HCT116 (cell line): ENCODE results near the gene DRAP1.

Experiments used
- CTCF ChIP-seq, 3 experiments: fragments of 200-600 bp in 1 of 3; sonication (generic) in 1 of 3; IDR thresholded peaks in 2 of 3; conservative IDR thresholded peaks in 1 of 3; 2 replicates each; pipeline ENCODE4 v1.5.1; 2012 to 2017; ENCODE audit warnings: low read depth in 2 of 3, low read length in 2 of 3, antibody characterized with exemption in 1 of 3, borderline replicate concordance in 1 of 3, control low read depth in 1 of 3, mild to moderate bottlenecking in 1 of 3, mixed read lengths in 1 of 3, mixed run types in 1 of 3, moderate library complexity in 1 of 3; ENCODE audit not compliant: insufficient read depth in 1 of 3
- EZH2phosphoT487 ChIP-seq: fragments of 200-600 bp; IDR thresholded peaks from 2 replicates; pipeline ENCODE4 v1.6.1; 2018; ENCODE audit warnings: antibody characterized with exemption, borderline replicate concordance
- POLR2A ChIP-seq: IDR thresholded peaks from 2 replicates; pipeline ENCODE4 v1.7.0; 2011; ENCODE audit warnings: borderline replicate concordance; ENCODE audit not compliant: insufficient read depth, insufficient read length; ENCODE audit errors: extremely low read depth
- SP1 ChIP-seq: IDR thresholded peaks from 2 replicates; pipeline ENCODE4 v1.6.1; 2012; ENCODE audit warnings: low read depth
- ZNF274 ChIP-seq: fragments of 200-500 bp; sonication (Bioruptor generic); IDR thresholded peaks from 2 replicates; pipeline ENCODE4 v1.6.1; 2014; ENCODE audit warnings: mild to moderate bottlenecking, low read depth, low read length, inconsistent platforms

GRCh38 chr11:65894034-65894591 lies 25.1 kb upstream of the DRAP1 start:
- TF ChIP-seq ZNF274: no peak
- TF ChIP-seq EZH2phosphoT487: no peak
- no peak for TF ChIP-seq CTCF (IDR thresholded peaks at IDR 0.05 in 2 of 3, conservative IDR thresholded peaks at IDR 0.05 in 1 of 3; ENCODE audit: borderline replicate concordance in 1 of 3, insufficient read depth in 1 of 3, low read depth in 2 of 3, low read length in 2 of 3)
- TF ChIP-seq POLR2A: no peak
- TF ChIP-seq SP1: no peak
